Stimulated activated effector memory CD8-positive, alpha-beta T cell treated with anti-CD3 and anti-CD28 coated beads, Interleukin-12 subunit alpha, Interleukin-12 subunit beta, amount 100 ng/mL, for 72 hours (primary cell): ENCODE measurements around the gene SDR42E2.
"Not testable (repeated sequence)": the region's sequence is repeated elsewhere in the genome, so short reads cannot be mapped to it uniquely, and the experiment has no call there.

Source experiments
- ATAC-seq: fragments of 150-1000 bp; cut with Tn5 transposase; 2 replicates; pipeline ENCODE4 v1.10.0; 2021
- DNase-seq, 2 donors: peaks; one replicate each; pipeline ENCODE4 v3.0.0; 2021 to 2022; ENCODE audit warnings: low spot score in 2 of 2
- H3K27ac Mint-ChIP-seq: one replicate; pipeline ENCODE4 v1.8.0; 2022; ENCODE audit warnings: mild to moderate bottlenecking, mixed read lengths
- H3K36me3 Mint-ChIP-seq: one replicate; pipeline ENCODE4 v1.8.0; 2022; ENCODE audit warnings: mild to moderate bottlenecking, mixed read lengths
- H3K4me1 Mint-ChIP-seq: one replicate; pipeline ENCODE4 v1.8.0; 2022; ENCODE audit warnings: mixed read lengths
- H3K4me3 Mint-ChIP-seq: one replicate; pipeline ENCODE4 v1.8.0; 2022; ENCODE audit warnings: mild to moderate bottlenecking, mixed read lengths
- H3K9me3 Mint-ChIP-seq: one replicate; pipeline ENCODE4 v1.8.0; 2022; ENCODE audit warnings: mixed read lengths

Gene SDR42E2

GRCh38 chr16:22210285-22210684, 48.0 kb downstream of the SDR42E2 start:
- Mint-ChIP-seq H3K4me1 (peaks cover 25% of the 10 kb centered on the region), H3K27ac (no peak overlapping the region), H3K4me3 (no peak overlapping the region), H3K9me3 (no peaks in the 10 kb centered on the region), H3K36me3 (peaks cover 32% of the 10 kb centered on the region)
- ATAC-seq (no peak), DNase-seq (no peak)

GRCh38 chr16:22210854-22211253, 48.5 kb downstream of the SDR42E2 start:
- ATAC-seq, result no peak
- Mint-ChIP-seq H3K36me3 (peaks cover 32% of the 10 kb centered on the region), H3K9me3 (no peaks in the 10 kb centered on the region), H3K4me1 (peaks cover 25% of the 10 kb centered on the region), H3K27ac (no peak overlapping the region), H3K4me3 (no peak overlapping the region)
- no peak for DNase-seq

- ATAC-seq, result no peak
- no peak for DNase-seq
- no peaks in the 10 kb centered on the region for H3K9me3 Mint-ChIP-seq
- no peak overlapping the region for H3K4me3 Mint-ChIP-seq
- peaks cover 22% of the 10 kb centered on the region for H3K4me1 Mint-ChIP-seq
- H3K27ac Mint-ChIP-seq, result peak overlapping the region; percentile 16
- peaks cover 26% of the 10 kb centered on the region for H3K36me3 Mint-ChIP-seq
Measured at GRCh38 chr16:22213236-22213635, 50.9 kb downstream of the SDR42E2 start.

GRCh38 chr16:22213801-22214200, 51.5 kb downstream of the SDR42E2 start:
- no peak overlapping the region for H3K4me3 Mint-ChIP-seq

GRCh38 chr16:22214402-22214801, 52.1 kb downstream of the SDR42E2 start:
- Mint-ChIP-seq H3K4me1 (peaks cover 22% of the 10 kb centered on the region), H3K36me3 (peaks cover 26% of the 10 kb centered on the region), H3K27ac (no peak overlapping the region), H3K4me3 (no peak overlapping the region), H3K9me3 (no peaks in the 10 kb centered on the region)
- DNase-seq (no peak), ATAC-seq (no peak)

More at GRCh38 chr16:22213801-22214200, 51.5 kb downstream of the SDR42E2 start:
- H3K9me3 Mint-ChIP-seq, result no peaks in the 10 kb centered on the region
- peaks cover 26% of the 10 kb centered on the region for H3K36me3 Mint-ChIP-seq
- H3K27ac Mint-ChIP-seq, result peak overlapping the region; percentile 16
- peaks cover 22% of the 10 kb centered on the region for H3K4me1 Mint-ChIP-seq
- DNase-seq (no peak), ATAC-seq (no peak)

GRCh38 chr16:22214889-22215288, 52.6 kb downstream of the SDR42E2 start:
- peaks cover 26% of the 10 kb centered on the region for H3K36me3 Mint-ChIP-seq
- no peak overlapping the region for H3K4me3 Mint-ChIP-seq
- no peak for DNase-seq
- ATAC-seq, result no peak
- no peaks in the 10 kb centered on the region for H3K9me3 Mint-ChIP-seq
- H3K27ac Mint-ChIP-seq, result no peak overlapping the region
- peaks cover 20% of the 10 kb centered on the region for H3K4me1 Mint-ChIP-seq

- no peak for DNase-seq
Measured at GRCh38 chr16:22216191-22216831, 54.0 kb downstream of the SDR42E2 start.

GRCh38 chr16:22216832-22217225, 54.5 kb downstream of the SDR42E2 start:
- not testable (repeated sequence) for ATAC-seq, H3K9me3 Mint-ChIP-seq, H3K4me3 Mint-ChIP-seq, DNase-seq
- Mint-ChIP-seq H3K36me3 (peaks cover 26% of the 10 kb centered on the region), H3K27ac (peak overlapping the region; percentile 30), H3K4me1 (peaks cover 12% of the 10 kb centered on the region)

More at GRCh38 chr16:22216191-22216831, 54.0 kb downstream of the SDR42E2 start:
- ATAC-seq, result peak; percentile 11
- no peak overlapping the region for H3K4me3 Mint-ChIP-seq
- H3K27ac Mint-ChIP-seq, result peak overlapping the region; percentile 30
- peaks cover 26% of the 10 kb centered on the region for H3K36me3 Mint-ChIP-seq
- H3K9me3 Mint-ChIP-seq, result no peaks in the 10 kb centered on the region
- peaks cover 12% of the 10 kb centered on the region for H3K4me1 Mint-ChIP-seq

- H3K9me3 Mint-ChIP-seq, result no peaks in the 10 kb centered on the region
- no peak overlapping the region for H3K4me3 Mint-ChIP-seq
- H3K36me3 Mint-ChIP-seq, result peaks cover 15% of the 10 kb centered on the region
- no peak overlapping the region for H3K27ac Mint-ChIP-seq
- peaks cover 12% of the 10 kb centered on the region for H3K4me1 Mint-ChIP-seq
- DNase-seq (no peak), ATAC-seq (peak; percentile 86)
Measured at GRCh38 chr16:22217890-22218730, 55.8 kb downstream of the SDR42E2 start.

- peak overlapping the region; percentile 18 for H3K27ac Mint-ChIP-seq
- H3K4me3 Mint-ChIP-seq, result no peak overlapping the region
- peaks cover 2% of the 10 kb centered on the region for H3K36me3 Mint-ChIP-seq
- H3K9me3 Mint-ChIP-seq, result no peaks in the 10 kb centered on the region
- H3K4me1 Mint-ChIP-seq, result peaks cover 24% of the 10 kb centered on the region
- ATAC-seq (no peak), DNase-seq (no peak)
Measured at GRCh38 chr16:22219389-22220068, 57.2 kb downstream of the SDR42E2 start.

- ATAC-seq, result no peak
Measured at GRCh38 chr16:22220069-22220440, 57.7 kb downstream of the SDR42E2 start.

GRCh38 chr16:22220714-22221113, 58.4 kb downstream of the SDR42E2 start:
- no peak overlapping the region for H3K4me3 Mint-ChIP-seq
- DNase-seq (no peak), ATAC-seq (no peak)
- H3K36me3 Mint-ChIP-seq, result peaks cover 1% of the 10 kb centered on the region
- H3K9me3 Mint-ChIP-seq, result no peaks in the 10 kb centered on the region
- peaks cover 29% of the 10 kb centered on the region for H3K4me1 Mint-ChIP-seq
- H3K27ac Mint-ChIP-seq, result peak overlapping the region; percentile 18

More at GRCh38 chr16:22220069-22220440, 57.7 kb downstream of the SDR42E2 start:
- Mint-ChIP-seq H3K27ac (peak overlapping the region; percentile 18), H3K36me3 (no peaks in the 10 kb centered on the region), H3K4me1 (peaks cover 29% of the 10 kb centered on the region), H3K4me3 (no peak overlapping the region), H3K9me3 (no peaks in the 10 kb centered on the region)
- DNase-seq, result no peak

- ATAC-seq (no peak), DNase-seq (no peak)
- peaks cover 14% of the 10 kb centered on the region for H3K36me3 Mint-ChIP-seq
- no peak overlapping the region for H3K27ac Mint-ChIP-seq
- H3K4me3 Mint-ChIP-seq, result no peak overlapping the region
- H3K9me3 Mint-ChIP-seq, result no peaks in the 10 kb centered on the region
- peaks cover 23% of the 10 kb centered on the region for H3K4me1 Mint-ChIP-seq
Measured at GRCh38 chr16:22222006-22222405, 59.7 kb downstream of the SDR42E2 start.

- Mint-ChIP-seq H3K27ac (peak overlapping the region; percentile 58), H3K36me3 (peaks cover 22% of the 10 kb centered on the region), H3K4me1 (peaks cover 23% of the 10 kb centered on the region), H3K9me3 (no peaks in the 10 kb centered on the region), H3K4me3 (no peak overlapping the region)
- ATAC-seq, result no peak
- no peak for DNase-seq
Measured at GRCh38 chr16:22222998-22223397, 60.7 kb downstream of the SDR42E2 start.

GRCh38 chr16:22225060-22225459, 62.8 kb downstream of the SDR42E2 start:
- ATAC-seq (no peak), DNase-seq (no peak)
- no peak overlapping the region for H3K4me3 Mint-ChIP-seq
- H3K9me3 Mint-ChIP-seq, result no peaks in the 10 kb centered on the region
- peaks cover 23% of the 10 kb centered on the region for H3K4me1 Mint-ChIP-seq
- H3K36me3 Mint-ChIP-seq, result peaks cover 37% of the 10 kb centered on the region
- peak overlapping the region; percentile 58 for H3K27ac Mint-ChIP-seq
